ENCODE results near the gene PIGW.
A peak's percentile ranks its signal among the peaks of the same experiment; 100 is the strongest.

PIGW gene, protein sequence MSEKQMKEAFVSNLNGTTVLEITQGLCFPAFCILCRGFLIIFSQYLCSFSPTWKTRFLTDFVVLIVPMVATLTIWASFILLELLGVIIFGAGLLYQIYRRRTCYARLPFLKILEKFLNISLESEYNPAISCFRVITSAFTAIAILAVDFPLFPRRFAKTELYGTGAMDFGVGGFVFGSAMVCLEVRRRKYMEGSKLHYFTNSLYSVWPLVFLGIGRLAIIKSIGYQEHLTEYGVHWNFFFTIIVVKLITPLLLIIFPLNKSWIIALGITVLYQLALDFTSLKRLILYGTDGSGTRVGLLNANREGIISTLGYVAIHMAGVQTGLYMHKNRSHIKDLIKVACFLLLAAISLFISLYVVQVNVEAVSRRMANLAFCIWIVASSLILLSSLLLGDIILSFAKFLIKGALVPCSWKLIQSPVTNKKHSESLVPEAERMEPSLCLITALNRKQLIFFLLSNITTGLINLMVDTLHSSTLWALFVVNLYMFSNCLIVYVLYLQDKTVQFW

DNA sequence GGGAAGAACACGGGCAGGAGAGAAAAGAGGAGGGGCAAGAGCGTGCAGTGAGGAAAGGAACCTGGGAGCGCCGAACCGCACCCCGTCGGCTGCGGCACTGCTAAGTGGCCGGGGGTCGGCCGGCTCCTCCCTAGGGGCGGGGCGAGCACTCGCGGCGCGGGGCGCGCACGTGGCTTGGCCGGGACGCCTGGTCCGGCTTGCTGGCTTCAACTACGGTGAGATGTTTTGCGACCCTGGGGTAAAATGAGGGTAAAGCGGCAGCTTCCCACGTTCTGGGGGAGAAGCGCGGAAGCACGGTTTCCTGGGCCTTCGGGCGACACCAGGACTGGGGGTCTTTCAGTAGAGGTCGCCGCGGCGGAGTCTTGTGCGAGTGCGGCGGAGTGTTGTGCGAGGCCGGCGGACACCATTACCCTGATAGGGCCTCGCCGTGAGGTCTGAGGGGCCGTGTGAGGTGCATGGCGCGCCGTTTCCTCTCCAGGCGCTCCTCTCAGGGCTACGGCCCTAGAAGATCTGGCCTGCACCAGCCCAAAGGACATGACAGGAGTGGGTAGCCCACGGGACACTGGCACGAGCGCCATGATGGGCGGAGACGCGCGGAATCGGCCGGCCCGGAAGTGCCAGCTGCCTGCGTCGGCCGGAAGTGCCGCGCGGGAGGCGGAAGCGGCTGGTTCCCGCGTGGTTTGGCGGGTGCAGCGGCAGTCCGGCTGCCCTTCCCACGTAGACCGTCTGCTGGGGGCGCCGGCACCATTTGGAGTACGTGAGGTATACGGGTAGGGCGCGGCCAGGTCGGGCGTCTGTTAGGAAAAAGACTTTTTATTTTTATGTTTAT, at the start of gene PIGW, which contains the start of gene MYO19:
Gene PIGW (plus strand): TSS at position 148 of the 829 bp plus-strand sequence. CDS start 2,115 bp downstream, outside the sequence.
Gene MYO19 (minus strand): TSS at position 29 of the 829 bp plus-strand sequence. CDS start 2,330 bp downstream, outside the sequence.
- H3K4me3 ChIP-seq (ENCODE audit: insufficient read length, low read depth) = peak within 1 kb of the TSS; percentile 90
- H3K9me3 ChIP-seq (ENCODE audit: insufficient read depth, low read length) = no peaks in the 10 kb centered on the region
- peak; percentile 77 for DNase-seq (ENCODE audit: low read depth, low spot score)
- peaks cover 7% of the 10 kb centered on the region for H3K4me1 ChIP-seq (ENCODE audit: insufficient read depth, insufficient read length)
- TF ChIP-seq SUZ12 (IDR thresholded peaks at IDR 0.05; ENCODE audit: extremely low read depth, insufficient read depth, insufficient read length) (no peak), YY1 (IDR thresholded peaks at IDR 0.05; ENCODE audit: insufficient read depth, insufficient read length) (peak; percentile 53)
- H3K27me3 ChIP-seq (ENCODE audit: insufficient read depth, insufficient read length) = no peaks in the 10 kb centered on the region
- peaks cover 60% of the 10 kb centered on the region for H3K36me3 ChIP-seq (ENCODE audit: insufficient read depth, insufficient read length, low read length)
- peak within 1 kb of the TSS; percentile 98 for H3K9ac ChIP-seq (ENCODE audit: insufficient read length, low read depth)

DNA sequence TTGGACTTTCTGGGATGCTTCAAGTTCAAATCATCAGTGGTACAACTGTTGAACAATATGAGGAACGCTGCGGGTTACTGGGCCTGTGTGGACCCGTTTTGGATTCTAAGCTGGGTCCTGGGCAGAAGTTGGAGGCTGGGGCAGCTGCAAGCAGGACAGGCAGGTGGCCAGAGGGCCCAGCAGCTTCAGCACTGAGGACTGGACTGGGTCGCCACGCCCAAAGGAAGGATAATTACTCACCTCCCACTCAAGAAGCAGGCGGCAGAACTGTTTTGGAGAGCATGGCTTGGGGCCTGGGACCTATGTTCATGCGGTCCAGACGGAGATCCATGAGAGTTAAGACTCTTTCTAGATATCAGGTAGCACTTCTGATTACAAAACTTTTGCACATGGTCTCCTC, 49.8 kb upstream of the PIGW start:
- peaks cover 2% of the 10 kb centered on the region for H3K4me1 ChIP-seq (ENCODE audit: insufficient read depth, insufficient read length)
- H3K4me3 ChIP-seq (ENCODE audit: insufficient read length, low read depth) = no peak overlapping the region
- H3K27me3 ChIP-seq (ENCODE audit: insufficient read depth, insufficient read length) = peaks cover 17% of the 10 kb centered on the region
- no peak for TF ChIP-seq ZNF274 (IDR thresholded peaks at IDR 0.05; ENCODE audit: low read depth, low read length)
- no peak for TF ChIP-seq YY1 (IDR thresholded peaks at IDR 0.05; ENCODE audit: insufficient read depth, insufficient read length)
- no peak for TF ChIP-seq SUZ12 (IDR thresholded peaks at IDR 0.05; ENCODE audit: extremely low read depth, insufficient read depth, insufficient read length)
- no peak overlapping the region for H3K9ac ChIP-seq (ENCODE audit: insufficient read length, low read depth)
- H3K9me3 ChIP-seq (ENCODE audit: insufficient read depth, low read length) = peaks cover 4% of the 10 kb centered on the region; the same call in 1 of the 2 replicates
- DNase-seq (ENCODE audit: low read depth, low spot score) = no peak
- H3K36me3 ChIP-seq (ENCODE audit: insufficient read depth, insufficient read length, low read length) = peaks cover 3% of the 10 kb centered on the region

DNA sequence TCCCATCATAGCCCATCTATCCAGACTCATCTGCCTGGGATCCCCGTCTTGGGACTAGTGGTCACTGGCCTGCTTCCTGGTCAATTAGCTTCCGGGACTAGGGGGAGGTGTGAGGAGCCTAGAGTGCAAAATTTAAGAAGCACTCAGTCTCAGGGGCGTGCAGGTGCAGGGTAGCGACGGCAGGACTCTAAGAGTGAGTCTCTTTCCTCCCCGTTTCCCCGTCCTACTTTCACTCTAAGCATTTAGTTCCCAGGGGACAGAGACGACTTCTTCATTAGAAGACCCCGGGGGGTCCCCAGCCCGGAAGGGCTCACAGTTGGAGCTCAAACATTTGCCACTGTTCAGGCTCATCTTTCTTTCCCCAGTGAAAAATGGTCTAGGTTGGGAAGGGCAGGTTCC, 49.0 kb upstream of the PIGW start:
- Histone ChIP-seq H3K4me1 (ENCODE audit: insufficient read depth, insufficient read length) (peaks cover 2% of the 10 kb centered on the region), H3K9ac (ENCODE audit: insufficient read length, low read depth) (peak overlapping the region; percentile 52), H3K9me3 (ENCODE audit: insufficient read depth, low read length) (peaks cover 4% of the 10 kb centered on the region; the same call in 1 of the 2 replicates), H3K27me3 (ENCODE audit: insufficient read depth, insufficient read length) (peaks cover 17% of the 10 kb centered on the region), H3K36me3 (ENCODE audit: insufficient read depth, insufficient read length, low read length) (peaks cover 3% of the 10 kb centered on the region), H3K4me3 (ENCODE audit: insufficient read length, low read depth) (peak overlapping the region; percentile 84)
- DNase-seq (ENCODE audit: low read depth, low spot score) = no peak
- TF ChIP-seq SUZ12 (IDR thresholded peaks at IDR 0.05; ENCODE audit: extremely low read depth, insufficient read depth, insufficient read length) (no peak), ZNF274 (IDR thresholded peaks at IDR 0.05; ENCODE audit: low read depth, low read length) (no peak), YY1 (IDR thresholded peaks at IDR 0.05; ENCODE audit: insufficient read depth, insufficient read length) (no peak)

DNA sequence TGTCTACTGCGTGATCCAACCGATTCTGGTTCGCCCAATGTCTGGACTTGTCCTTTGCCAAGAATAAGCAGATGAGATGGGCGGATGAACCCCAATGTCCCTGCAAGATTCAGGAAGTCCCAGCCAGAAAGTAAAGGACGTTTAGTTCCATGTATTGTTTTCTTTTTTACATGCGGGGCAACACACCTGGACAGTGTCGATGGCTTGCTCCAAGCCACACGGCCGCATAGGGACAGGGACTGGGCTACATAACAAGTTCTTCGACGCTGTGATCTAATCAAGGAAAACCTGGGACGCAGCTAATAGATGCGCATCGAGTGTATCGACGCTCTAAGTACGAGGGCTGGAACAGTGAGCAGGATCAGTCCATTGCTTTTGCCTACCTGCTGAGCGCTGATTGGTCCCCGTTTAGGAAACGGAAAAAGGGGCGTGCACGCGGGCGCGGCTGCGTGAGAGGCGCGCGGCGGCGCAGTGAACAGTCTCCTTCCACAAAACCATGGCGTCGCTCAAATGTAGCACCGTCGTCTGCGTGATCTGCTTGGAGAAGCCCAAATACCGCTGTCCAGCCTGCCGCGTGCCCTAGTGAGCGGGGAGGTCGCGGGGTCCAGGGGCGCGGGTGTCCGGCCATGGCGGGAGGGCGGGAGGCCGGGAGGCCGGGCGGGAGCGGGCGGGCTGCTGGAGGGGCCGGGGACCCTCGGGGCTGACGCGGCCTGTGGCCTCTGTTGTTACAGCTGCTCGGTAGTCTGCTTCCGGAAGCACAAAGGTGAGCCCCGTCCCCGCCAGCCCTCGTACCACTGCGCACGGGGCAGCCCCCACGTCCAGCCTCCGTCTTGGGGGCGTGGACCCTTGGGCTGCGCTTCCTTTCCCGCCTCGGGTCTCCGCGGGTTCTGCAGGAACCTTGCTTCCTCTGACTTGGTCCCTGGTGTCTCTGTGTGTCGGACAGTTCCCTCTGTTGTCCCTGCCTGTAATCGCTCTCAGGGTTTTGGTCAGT, 48.3 kb upstream of the PIGW start, which contains the start of gene ZNHIT3:
Gene ZNHIT3 (plus strand): TSS at position 478 of the 991 bp plus-strand sequence. CDS start 19 bp downstream, at position 497.
- Histone ChIP-seq H3K27me3 (ENCODE audit: insufficient read depth, insufficient read length) (peaks cover 17% of the 10 kb centered on the region), H3K9me3 (ENCODE audit: insufficient read depth, low read length) (peaks cover 4% of the 10 kb centered on the region; the same call in 1 of the 2 replicates), H3K9ac (ENCODE audit: insufficient read length, low read depth) (peak within 1 kb of the TSS; percentile 92), H3K4me1 (ENCODE audit: insufficient read depth, insufficient read length) (peaks cover 2% of the 10 kb centered on the region), H3K36me3 (ENCODE audit: insufficient read depth, insufficient read length, low read length) (peaks cover 7% of the 10 kb centered on the region), H3K4me3 (ENCODE audit: insufficient read length, low read depth) (peak within 1 kb of the TSS; percentile 84)
- TF ChIP-seq SUZ12 (IDR thresholded peaks at IDR 0.05; ENCODE audit: extremely low read depth, insufficient read depth, insufficient read length) (no peak), ZNF274 (IDR thresholded peaks at IDR 0.05; ENCODE audit: low read depth, low read length) (no peak), YY1 (IDR thresholded peaks at IDR 0.05; ENCODE audit: insufficient read depth, insufficient read length) (no peak)
- DNase-seq (ENCODE audit: low read depth, low spot score) = peak; percentile 83

DNA sequence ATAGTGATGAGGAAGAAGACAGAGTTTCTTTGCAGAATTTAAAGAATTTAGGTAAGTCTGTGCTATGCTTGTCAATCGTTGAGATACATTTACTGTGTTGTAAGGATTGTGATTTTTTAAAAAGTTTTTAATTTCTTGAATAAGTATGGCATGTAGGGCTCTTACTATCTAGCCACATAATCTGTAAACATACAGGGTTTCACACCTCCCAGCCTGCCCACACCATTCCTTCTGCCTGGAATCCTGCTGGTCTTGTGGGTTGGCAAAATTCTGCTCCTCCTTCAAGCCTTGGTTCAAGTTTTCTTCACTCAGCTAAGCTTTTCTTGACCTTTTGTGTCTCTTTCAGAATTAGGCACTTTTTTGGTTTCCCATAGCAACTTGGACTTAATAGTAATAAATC, 40.8 kb upstream of the PIGW start:
- H3K9ac ChIP-seq (ENCODE audit: insufficient read length, low read depth) = no peak overlapping the region
- DNase-seq (ENCODE audit: low read depth, low spot score) = no peak
- H3K27me3 ChIP-seq (ENCODE audit: insufficient read depth, insufficient read length) = no peaks in the 10 kb centered on the region
- TF ChIP-seq ZNF274 (IDR thresholded peaks at IDR 0.05; ENCODE audit: low read depth, low read length) (no peak), SUZ12 (IDR thresholded peaks at IDR 0.05; ENCODE audit: extremely low read depth, insufficient read depth, insufficient read length) (no peak)
- no peaks in the 10 kb centered on the region for H3K4me1 ChIP-seq (ENCODE audit: insufficient read depth, insufficient read length)
- no peaks in the 10 kb centered on the region for H3K9me3 ChIP-seq (ENCODE audit: insufficient read depth, low read length)
- no peak overlapping the region for H3K4me3 ChIP-seq (ENCODE audit: insufficient read length, low read depth)
- H3K36me3 ChIP-seq (ENCODE audit: insufficient read depth, insufficient read length, low read length) = peaks cover 68% of the 10 kb centered on the region

DNA sequence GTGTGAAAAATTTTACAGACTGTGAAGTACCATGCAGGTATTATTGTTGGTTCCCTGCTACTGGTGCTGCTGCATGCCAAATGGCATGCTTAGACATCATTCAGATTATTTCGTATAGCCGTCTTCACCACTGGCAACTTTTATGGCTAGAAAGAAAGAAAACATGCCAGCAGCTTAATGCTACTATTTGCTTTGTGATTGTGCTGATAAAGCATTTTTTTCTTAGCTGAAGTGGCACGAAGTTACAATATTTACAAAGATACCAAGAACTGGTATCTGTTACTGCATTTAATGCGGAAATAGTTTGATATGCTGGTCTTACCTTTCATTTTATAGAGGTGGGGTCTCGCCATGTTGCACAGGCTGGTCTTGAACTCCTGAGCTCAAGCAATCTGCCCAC, 40.1 kb upstream of the PIGW start:
- H3K4me3 ChIP-seq (ENCODE audit: insufficient read length, low read depth) = no peak overlapping the region

More for the DNA sequence above, 40.1 kb upstream of the PIGW start:
- Histone ChIP-seq H3K9ac (ENCODE audit: insufficient read length, low read depth) (no peak overlapping the region), H3K9me3 (ENCODE audit: insufficient read depth, low read length) (no peaks in the 10 kb centered on the region), H3K36me3 (ENCODE audit: insufficient read depth, insufficient read length, low read length) (peaks cover 69% of the 10 kb centered on the region), H3K27me3 (ENCODE audit: insufficient read depth, insufficient read length) (no peaks in the 10 kb centered on the region), H3K4me1 (ENCODE audit: insufficient read depth, insufficient read length) (no peaks in the 10 kb centered on the region)
- DNase-seq (ENCODE audit: low read depth, low spot score) = no peak
- TF ChIP-seq YY1 (IDR thresholded peaks at IDR 0.05; ENCODE audit: insufficient read depth, insufficient read length) = no peak
- TF ChIP-seq SUZ12 (IDR thresholded peaks at IDR 0.05; ENCODE audit: extremely low read depth, insufficient read depth, insufficient read length) = no peak
- no peak for TF ChIP-seq ZNF274 (IDR thresholded peaks at IDR 0.05; ENCODE audit: low read depth, low read length)

All from NT2/D1 (cell line).